ENCODE data around the gene SHQ1. TPM values are rescaled to one million over a fixed set of nuclear protein-coding genes. Genes with fewer than 3 reads are reported as not detected.

Gene SHQ1
- total and polyA plus RNA-seq, 4 donors = 7.3 to 25.0 (median 16.0) TPM

DNA sequence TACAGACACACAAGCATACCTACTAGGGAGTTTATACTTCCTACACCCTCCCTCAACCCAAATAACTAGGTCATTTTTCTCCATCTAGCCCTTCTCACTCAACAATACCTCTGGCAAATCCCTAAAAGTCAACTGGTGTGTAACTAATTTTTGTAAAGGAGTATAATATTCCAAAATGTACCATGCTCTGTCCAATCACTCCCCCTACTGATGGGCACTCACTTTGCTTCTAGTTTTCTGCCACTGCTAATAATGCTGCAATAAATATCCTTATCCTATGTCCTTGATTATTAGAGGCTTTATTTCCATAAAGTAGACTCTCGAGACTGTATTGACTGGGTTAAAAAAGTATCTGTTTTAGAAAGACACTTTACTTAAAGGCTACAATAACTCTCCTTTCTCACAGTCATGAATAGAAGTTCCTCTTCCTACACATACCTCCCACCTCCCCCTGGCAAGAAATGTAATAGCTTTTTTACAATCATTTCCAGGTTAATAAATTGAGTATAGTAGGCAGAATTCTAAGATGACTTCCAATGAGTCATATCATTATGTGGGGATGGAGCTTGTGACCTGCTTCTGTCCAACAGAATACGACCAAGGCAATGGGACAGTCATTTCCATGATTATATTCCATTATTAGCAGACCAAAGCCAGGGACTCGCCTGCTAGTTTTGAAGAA lies 30.0 kb downstream of the SHQ1 start:
- no peak for ATAC-seq (ENCODE audit: insufficient read depth, low FRiP score)
- DNase-seq = peak in 2 of 3 donors; percentile 70 to 73
- TF ChIP-seq, protein P1, sequence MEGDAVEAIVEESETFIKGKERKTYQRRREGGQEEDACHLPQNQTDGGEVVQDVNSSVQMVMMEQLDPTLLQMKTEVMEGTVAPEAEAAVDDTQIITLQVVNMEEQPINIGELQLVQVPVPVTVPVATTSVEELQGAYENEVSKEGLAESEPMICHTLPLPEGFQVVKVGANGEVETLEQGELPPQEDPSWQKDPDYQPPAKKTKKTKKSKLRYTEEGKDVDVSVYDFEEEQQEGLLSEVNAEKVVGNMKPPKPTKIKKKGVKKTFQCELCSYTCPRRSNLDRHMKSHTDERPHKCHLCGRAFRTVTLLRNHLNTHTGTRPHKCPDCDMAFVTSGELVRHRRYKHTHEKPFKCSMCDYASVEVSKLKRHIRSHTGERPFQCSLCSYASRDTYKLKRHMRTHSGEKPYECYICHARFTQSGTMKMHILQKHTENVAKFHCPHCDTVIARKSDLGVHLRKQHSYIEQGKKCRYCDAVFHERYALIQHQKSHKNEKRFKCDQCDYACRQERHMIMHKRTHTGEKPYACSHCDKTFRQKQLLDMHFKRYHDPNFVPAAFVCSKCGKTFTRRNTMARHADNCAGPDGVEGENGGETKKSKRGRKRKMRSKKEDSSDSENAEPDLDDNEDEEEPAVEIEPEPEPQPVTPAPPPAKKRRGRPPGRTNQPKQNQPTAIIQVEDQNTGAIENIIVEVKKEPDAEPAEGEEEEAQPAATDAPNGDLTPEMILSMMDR (IDR thresholded peaks at IDR 0.05; ENCODE audit: control extremely low read depth, extremely low read depth) = peak; percentile 24
- Histone ChIP-seq H3K36me3 (ENCODE audit: control insufficient read depth in 4 of 4, insufficient read depth in 4 of 4, low read length in 4 of 4) (peaks cover 0 to 4% (median 2%) of the 10 kb centered on the region in 4 donors), H3K27me3 (ENCODE audit: control insufficient read depth in 3 of 3, insufficient read depth in 3 of 3, low read length in 2 of 3) (no peaks in the 10 kb centered on the region), H3K9ac (ENCODE audit: insufficient read depth in 1 of 2, low read length in 2 of 2) (no peak overlapping the region), H3K4me1 (ENCODE audit: control insufficient read depth in 5 of 5, insufficient read depth in 5 of 5, low read length in 5 of 5) (peaks cover 0 to 23% (median 16%) of the 10 kb centered on the region in 5 donors), H3K9me3 (ENCODE audit: control insufficient read depth in 4 of 4, insufficient read depth in 3 of 4, low read length in 3 of 4) (no peaks in the 10 kb centered on the region), H3K27ac (ENCODE audit: low read depth in 1 of 2, low read length in 1 of 2) (no peak overlapping the region), H3K4me3 (no peak overlapping the region)
- WGBS, 2 donors = 83 to 89% methylated on average over 3 of the region's 3 CpGs

DNA sequence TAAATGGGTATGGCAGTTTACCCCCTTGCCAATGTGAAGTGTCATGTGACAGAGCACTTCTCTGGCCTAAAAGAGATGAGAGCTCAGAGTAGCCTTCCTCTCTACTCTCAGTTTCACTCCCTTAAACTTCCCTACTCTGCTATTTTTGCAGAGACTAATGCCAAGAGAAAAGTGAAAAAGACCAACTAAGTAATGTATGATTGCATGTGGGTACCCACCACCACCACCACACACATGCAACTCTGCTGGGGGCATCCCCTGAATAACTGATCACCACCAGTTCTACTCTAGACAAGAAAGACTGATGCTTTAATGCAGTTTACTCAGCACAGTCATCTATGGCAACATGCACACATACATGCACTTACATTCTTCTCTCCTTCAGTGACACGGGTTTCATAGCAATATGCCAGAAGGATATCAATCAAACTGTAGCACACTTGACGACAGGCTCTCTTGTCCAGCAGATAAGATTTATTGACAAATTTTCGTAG lies 31.3 kb downstream of the SHQ1 start:
- 81 to 84% methylated on average over 3 of the region's 3 CpGs for WGBS, 2 donors
- Histone ChIP-seq H3K9me3 (ENCODE audit: control insufficient read depth in 4 of 4, insufficient read depth in 3 of 4, low read length in 3 of 4) (no peaks in the 10 kb centered on the region), H3K27me3 (ENCODE audit: control insufficient read depth in 3 of 3, insufficient read depth in 3 of 3, low read length in 2 of 3) (no peaks in the 10 kb centered on the region), H3K4me1 (ENCODE audit: control insufficient read depth in 5 of 5, insufficient read depth in 5 of 5, low read length in 5 of 5) (peaks cover 0 to 25% (median 13%) of the 10 kb centered on the region in 5 donors), H3K27ac (ENCODE audit: low read depth in 1 of 2, low read length in 1 of 2) (no peak overlapping the region), H3K9ac (ENCODE audit: insufficient read depth in 1 of 2, low read length in 2 of 2) (no peak overlapping the region), H3K4me3 (no peak overlapping the region), H3K36me3 (ENCODE audit: control insufficient read depth in 4 of 4, insufficient read depth in 4 of 4, low read length in 4 of 4) (peaks cover 0 to 4% (median 2%) of the 10 kb centered on the region in 4 donors)
- TF ChIP-seq, protein P1 (IDR thresholded peaks at IDR 0.05; ENCODE audit: control extremely low read depth, extremely low read depth) = no peak
- ATAC-seq (ENCODE audit: insufficient read depth, low FRiP score) = no peak
- no peak for DNase-seq

DNA sequence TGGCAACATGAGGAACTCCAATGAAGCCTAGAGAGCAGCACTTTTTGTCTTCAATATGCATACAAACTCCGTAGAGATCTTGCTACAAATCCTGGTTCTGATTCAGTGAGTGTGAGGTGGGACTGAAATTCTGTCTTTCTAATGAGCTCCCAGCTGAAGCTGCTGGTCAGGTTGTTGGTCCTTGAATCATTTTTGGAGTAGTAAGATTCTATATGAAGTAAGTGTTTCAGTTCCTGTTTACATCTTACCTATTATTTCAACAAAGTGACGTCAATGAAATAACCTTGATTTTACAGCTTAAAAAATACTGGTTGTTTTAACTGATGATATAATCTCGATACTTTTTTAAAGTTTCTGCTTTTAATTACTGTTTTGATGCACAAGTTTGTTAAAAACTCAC lies 33.9 kb downstream of the SHQ1 start:
- H3K4me1 ChIP-seq (ENCODE audit: control insufficient read depth in 5 of 5, insufficient read depth in 5 of 5, low read length in 5 of 5) = peaks cover 0 to 25% (median 12%) of the 10 kb centered on the region in 5 donors
- H3K27ac ChIP-seq (ENCODE audit: low read depth in 1 of 2, low read length in 1 of 2) = no peak overlapping the region
- H3K36me3 ChIP-seq (ENCODE audit: control insufficient read depth in 4 of 4, insufficient read depth in 4 of 4, low read length in 4 of 4) = peaks cover 0 to 5% (median 3%) of the 10 kb centered on the region in 4 donors
- no peaks in the 10 kb centered on the region for H3K9me3 ChIP-seq (ENCODE audit: control insufficient read depth in 4 of 4, insufficient read depth in 3 of 4, low read length in 3 of 4)
- TF ChIP-seq, protein P1 (IDR thresholded peaks at IDR 0.05; ENCODE audit: control extremely low read depth, extremely low read depth) = no peak
- 77 to 80% methylated on average over 3 of the region's 3 CpGs for WGBS, 2 donors
- DNase-seq = no peak
- no peaks in the 10 kb centered on the region for H3K27me3 ChIP-seq (ENCODE audit: control insufficient read depth in 3 of 3, insufficient read depth in 3 of 3, low read length in 2 of 3)
- ATAC-seq (ENCODE audit: insufficient read depth, low FRiP score) = no peak
- H3K9ac ChIP-seq (ENCODE audit: insufficient read depth in 1 of 2, low read length in 2 of 2) = no peak overlapping the region
- no peak overlapping the region for H3K4me3 ChIP-seq
